ENCODE results near the gene RSPH4A.
"Not testable (repeated sequence)": the region's sequence is repeated elsewhere in the genome, so short reads cannot be mapped to it uniquely, and the experiment has no call there.

RSPH4A gene

GRCh38 chr6:116661594-116661993 is 45.3 kb downstream of the RSPH4A start:
- H3K4me3 ChIP-seq (ENCODE audit: low read length), result no peak overlapping the region
- no peak for TF ChIP-seq CTCF (conservative IDR thresholded peaks at IDR 0.05; ENCODE audit: low read depth, low read length)
- no peak for DNase-seq (ENCODE audit: low read depth)

GRCh38 chr6:116662202-116662601 is 45.9 kb downstream of the RSPH4A start:
- no peak for DNase-seq (ENCODE audit: low read depth)
- no peak overlapping the region for H3K4me3 ChIP-seq (ENCODE audit: low read length)
- no peak for TF ChIP-seq CTCF (conservative IDR thresholded peaks at IDR 0.05; ENCODE audit: low read depth, low read length)

GRCh38 chr6:116663308-116663707 is 47.0 kb downstream of the RSPH4A start:
- DNase-seq (ENCODE audit: low read depth), result no peak
- TF ChIP-seq CTCF (conservative IDR thresholded peaks at IDR 0.05; ENCODE audit: low read depth, low read length), result no peak
- H3K4me3 ChIP-seq (ENCODE audit: low read length), result no peak overlapping the region

- DNase-seq (ENCODE audit: low read depth), result not testable (repeated sequence)
Measured at GRCh38 chr6:116664169-116664568, 47.9 kb downstream of the RSPH4A start.

GRCh38 chr6:116665464-116665863 is 49.2 kb downstream of the RSPH4A start:
- no peak for DNase-seq (ENCODE audit: low read depth)
- H3K4me3 ChIP-seq (ENCODE audit: low read length), result no peak overlapping the region
- TF ChIP-seq CTCF (conservative IDR thresholded peaks at IDR 0.05; ENCODE audit: low read depth, low read length), result no peak

More at GRCh38 chr6:116664169-116664568, 47.9 kb downstream of the RSPH4A start:
- H3K4me3 ChIP-seq (ENCODE audit: low read length), result not testable (repeated sequence)

DNA sequence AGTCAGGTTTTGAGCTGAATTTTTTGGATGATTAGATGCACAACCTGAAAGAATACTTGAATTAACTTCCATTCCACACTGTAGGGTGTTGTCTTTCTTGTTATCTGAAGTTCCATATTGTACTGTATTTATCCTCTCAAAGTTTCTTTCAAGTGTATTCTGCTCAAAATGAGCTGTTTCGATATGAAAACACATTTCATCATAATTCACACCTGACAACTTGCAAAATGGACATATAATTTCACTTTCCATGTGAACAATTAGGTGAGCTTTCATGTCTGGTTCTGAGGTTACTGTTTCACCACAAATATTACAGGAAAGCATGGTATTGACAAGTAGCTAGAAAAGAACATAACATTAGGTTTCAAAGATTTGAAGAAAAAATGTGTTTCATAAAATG is 50.6 kb downstream of the RSPH4A start:
- no peak for TF ChIP-seq CTCF (conservative IDR thresholded peaks at IDR 0.05; ENCODE audit: low read depth, low read length)
- no peak for DNase-seq (ENCODE audit: low read depth)
- no peak overlapping the region for H3K4me3 ChIP-seq (ENCODE audit: low read length)

GRCh38 chr6:116667623-116668022 is 51.3 kb downstream of the RSPH4A start:
- TF ChIP-seq CTCF (conservative IDR thresholded peaks at IDR 0.05; ENCODE audit: low read depth, low read length), result no peak
- DNase-seq (ENCODE audit: low read depth), result no peak
- H3K4me3 ChIP-seq (ENCODE audit: low read length), result peak overlapping the region; percentile 66

DNA sequence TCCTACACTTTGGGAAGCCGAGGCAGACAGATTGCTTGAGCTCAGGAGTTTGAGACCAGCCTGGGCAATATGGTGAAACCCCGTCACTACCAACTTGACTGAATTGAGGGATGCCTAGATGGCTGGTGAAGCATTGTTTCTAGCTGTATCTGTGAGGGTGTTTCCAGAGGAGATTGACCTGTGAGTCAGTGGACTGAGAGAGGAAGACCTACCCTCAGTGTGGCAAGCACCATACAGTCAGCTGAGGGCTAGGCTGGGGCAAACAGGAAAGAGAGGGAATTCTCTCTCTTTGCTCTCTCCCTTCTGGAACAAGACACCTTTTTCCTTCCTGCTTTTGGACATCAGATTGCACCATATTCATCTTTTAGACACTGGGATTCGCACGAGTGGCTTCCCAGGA is 56.0 kb downstream of the RSPH4A start:
- no peak overlapping the region for H3K4me3 ChIP-seq (ENCODE audit: low read length)
- DNase-seq (ENCODE audit: low read depth), result no peak
- TF ChIP-seq CTCF (conservative IDR thresholded peaks at IDR 0.05; ENCODE audit: low read depth, low read length), result no peak
